HG03457 (cell line): ENCODE results near the gene NOC2L.

Experiments used
- ATAC-seq: cut with Tn5 transposase; IDR thresholded peaks from one replicate; pipeline ENCODE4 v1.9.1; 2021; ENCODE audit warnings: moderate number of reproducible peaks; ENCODE audit not compliant: unreplicated experiment

Gene NOC2L

GRCh38 chr1:944341-945325 is 14.4 kb downstream of the NOC2L start:
- no peak for ATAC-seq

GRCh38 chr1:943545-944340 is 15.3 kb downstream of the NOC2L start:
- no peak for ATAC-seq

GRCh38 chr1:942864-943533 is 16.1 kb downstream of the NOC2L start:
- ATAC-seq = no peak

GRCh38 chr1:942411-942821 is 16.6 kb downstream of the NOC2L start:
- no peak for ATAC-seq

GRCh38 chr1:941588-942383 is 17.3 kb downstream of the NOC2L start:
- ATAC-seq = no peak

GRCh38 chr1:941015-941587 is 18.0 kb downstream of the NOC2L start:
- no peak for ATAC-seq

- no peak for ATAC-seq
Observed at GRCh38 chr1:940107-941014, 18.7 kb downstream of the NOC2L start.

GRCh38 chr1:939511-940106 is 19.4 kb downstream of the NOC2L start:
- no peak for ATAC-seq

- no peak for ATAC-seq
Observed at GRCh38 chr1:938711-939489, 20.2 kb downstream of the NOC2L start.

- no peak for ATAC-seq
Observed at GRCh38 chr1:938088-938683, 20.9 kb downstream of the NOC2L start.

- ATAC-seq = no peak
Observed at GRCh38 chr1:937521-937920, 21.5 kb downstream of the NOC2L start.

- no peak for ATAC-seq
Observed at GRCh38 chr1:936348-937264, 22.4 kb downstream of the NOC2L start.

GRCh38 chr1:935751-936231 is 23.3 kb downstream of the NOC2L start:
- no peak for ATAC-seq

GRCh38 chr1:934991-935750 is 23.9 kb downstream of the NOC2L start:
- ATAC-seq = no peak

GRCh38 chr1:933603-933940 is 25.5 kb downstream of the NOC2L start:
- ATAC-seq = no peak
